HG02763 (cell line): Measurements from ENCODE around the gene PCNX1.
"Not testable (repeated sequence)": the region's sequence is repeated elsewhere in the genome, so short reads cannot be mapped to it uniquely, and the experiment has no call there.

Experiments used
- ATAC-seq: cut with Tn5 transposase; IDR thresholded peaks from one replicate; pipeline ENCODE4 v1.9.1; 2021; ENCODE audit warnings: mild to moderate bottlenecking, moderate library complexity; ENCODE audit not compliant: unreplicated experiment

Gene PCNX1

GRCh38 chr14:71063351-71063750, 156.1 kb downstream of the PCNX1 start:
- no peak for ATAC-seq

GRCh38 chr14:71064747-71065146, 157.5 kb downstream of the PCNX1 start:
- not testable (repeated sequence) for ATAC-seq

GRCh38 chr14:71070169-71070568, 162.9 kb downstream of the PCNX1 start:
- no peak for ATAC-seq

GRCh38 chr14:71071042-71071441, 163.8 kb downstream of the PCNX1 start:
- no peak for ATAC-seq

GRCh38 chr14:71076462-71077092, 169.3 kb downstream of the PCNX1 start:
- ATAC-seq: no peak

- no peak for ATAC-seq
Observed at GRCh38 chr14:71078500-71078899, 171.2 kb downstream of the PCNX1 start.

- ATAC-seq: no peak
Observed at GRCh38 chr14:71086567-71086966, 179.3 kb downstream of the PCNX1 start.

GRCh38 chr14:71089971-71090370, 182.7 kb downstream of the PCNX1 start:
- ATAC-seq: no peak

- no peak for ATAC-seq
Observed at GRCh38 chr14:71094722-71095121, 187.5 kb downstream of the PCNX1 start.

- no peak for ATAC-seq
Observed at GRCh38 chr14:71096947-71097346, 189.7 kb downstream of the PCNX1 start.

GRCh38 chr14:71103662-71104484, 196.6 kb downstream of the PCNX1 start:
- no peak for ATAC-seq

- ATAC-seq: no peak
Observed at GRCh38 chr14:71105177-71105576, 197.9 kb downstream of the PCNX1 start.

- no peak for ATAC-seq
Observed at GRCh38 chr14:71107921-71108320, 200.7 kb downstream of the PCNX1 start.

- ATAC-seq: no peak
Observed at GRCh38 chr14:71108398-71109119, 201.3 kb downstream of the PCNX1 start.

GRCh38 chr14:71113376-71113775, 206.1 kb downstream of the PCNX1 start:
- no peak for ATAC-seq

GRCh38 chr14:71114565-71114964, 207.3 kb downstream of the PCNX1 start:
- no peak for ATAC-seq

- ATAC-seq: no peak
Observed at GRCh38 chr14:71115306-71115705, 208.0 kb downstream of the PCNX1 start.

GRCh38 chr14:71115821-71116567, 208.7 kb downstream of the PCNX1 start:
- no peak for ATAC-seq

GRCh38 chr14:71116568-71117122, 209.4 kb downstream of the PCNX1 start:
- ATAC-seq: no peak

- ATAC-seq: no peak
Observed at GRCh38 chr14:71117839-71118743, 210.8 kb downstream of the PCNX1 start.
